Esophagus squamous epithelium (tissue), 4 donors: ENCODE data around the gene NCAM1.

Source experiments
- CTCF ChIP-seq, 6 experiments: fragments of 450-650 bp in 4 of 6; fragments of 200-600 bp in 2 of 6; sonication (generic) in 2 of 6; IDR thresholded peaks; one replicate each; pipeline ENCODE4 v1.5.1; 2016 to 2019; ENCODE audit warnings: antibody characterized with exemption in 6 of 6, mild to moderate bottlenecking in 4 of 6, moderate library complexity in 4 of 6
- POLR2A ChIP-seq, 4 donors: fragments of 450-650 bp; IDR thresholded peaks; one replicate each; pipeline ENCODE4 v1.6.1; 2017; ENCODE audit warnings: antibody characterized with exemption in 4 of 4, mild to moderate bottlenecking in 4 of 4, moderate library complexity in 3 of 4

DNA sequence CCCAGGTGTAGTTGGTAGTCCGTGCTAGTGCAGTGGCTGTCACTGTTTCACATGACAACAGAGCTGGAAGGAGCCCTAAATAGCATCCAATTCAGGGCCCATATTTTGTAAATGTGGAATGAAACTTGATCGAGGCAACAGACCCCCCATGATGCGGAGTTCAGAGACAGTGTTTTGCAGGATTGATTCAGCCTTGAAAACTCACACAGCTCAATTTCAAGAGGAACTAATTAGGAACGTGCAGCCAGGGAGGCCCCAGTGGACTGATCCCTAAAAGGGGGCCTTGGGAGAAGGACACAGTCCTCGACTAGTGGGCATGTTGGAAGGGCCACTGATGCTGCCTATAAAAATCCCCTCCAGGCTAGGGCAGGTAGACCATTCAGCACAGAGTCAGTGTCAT, 292.2 kb downstream of the NCAM1 start:
- TF ChIP-seq CTCF (IDR thresholded peaks at IDR 0.05) = no peak
- no peak for TF ChIP-seq POLR2A (IDR thresholded peaks at IDR 0.05)
